Measurements from ENCODE around the gene DLGAP1.
A peak's percentile ranks its signal among the peaks of the same experiment; 100 is the strongest.

The DLGAP1 gene

GRCh38 chr18:3921826-3922225 lies 533.3 kb downstream of the DLGAP1 start:
- DNase-seq: no peak

GRCh38 chr18:3920832-3921231 lies 534.3 kb downstream of the DLGAP1 start:
- no peak for DNase-seq

- no peak for DNase-seq
These were observed 535.6 kb downstream of the DLGAP1 start for GRCh38 chr18:3919396-3920061.

- DNase-seq: no peak
These were observed 539.0 kb downstream of the DLGAP1 start for GRCh38 chr18:3916082-3916481.

GRCh38 chr18:3914833-3915610 lies 540.1 kb downstream of the DLGAP1 start:
- DNase-seq: no peak

DNA sequence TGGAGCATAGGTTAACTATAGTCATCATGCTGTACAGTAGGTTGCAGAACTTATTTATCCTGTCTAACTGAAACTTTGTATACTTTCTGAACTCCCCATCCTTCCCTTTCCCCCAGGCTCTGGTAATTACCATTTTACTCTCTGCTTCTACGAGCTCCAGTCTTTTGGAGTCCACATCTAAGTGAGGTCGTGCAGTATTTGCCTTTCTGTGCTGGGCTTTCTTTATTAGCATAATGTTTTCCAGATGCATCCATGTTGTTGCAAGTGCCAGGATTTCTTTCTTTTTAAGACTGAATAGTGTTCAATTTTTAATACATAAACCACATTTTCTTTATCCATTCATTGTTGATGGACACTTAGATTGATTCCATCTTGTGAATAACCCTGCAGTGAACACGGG lies 541.0 kb downstream of the DLGAP1 start:
- no peak for DNase-seq

GRCh38 chr18:3912705-3913104 lies 542.4 kb downstream of the DLGAP1 start:
- no peak for DNase-seq

- no peak for DNase-seq
These were observed 543.7 kb downstream of the DLGAP1 start for GRCh38 chr18:3911413-3911812.

GRCh38 chr18:3910512-3910911 lies 544.6 kb downstream of the DLGAP1 start:
- DNase-seq: no peak

DNA sequence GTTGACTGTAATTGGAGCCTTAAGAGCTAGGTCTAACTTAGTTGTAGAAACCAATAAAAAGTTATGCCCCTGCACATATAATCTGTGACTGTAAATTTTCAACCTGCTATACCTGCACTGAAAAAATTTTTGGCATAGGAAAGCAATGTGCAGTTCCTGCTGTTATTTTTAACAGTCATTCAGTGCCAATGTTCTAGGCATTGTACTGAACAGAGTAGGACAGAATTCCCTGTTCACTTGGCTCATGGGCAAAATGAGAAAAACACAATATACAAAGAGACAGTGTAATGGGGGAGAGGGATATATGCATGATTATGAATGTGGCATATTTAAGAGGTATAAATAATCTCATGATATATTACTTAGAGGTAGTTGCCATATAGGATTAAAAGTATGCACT lies 547.2 kb downstream of the DLGAP1 start:
- no peak for DNase-seq

- no peak for DNase-seq
These were observed 548.9 kb downstream of the DLGAP1 start for GRCh38 chr18:3906116-3906750.

DNA sequence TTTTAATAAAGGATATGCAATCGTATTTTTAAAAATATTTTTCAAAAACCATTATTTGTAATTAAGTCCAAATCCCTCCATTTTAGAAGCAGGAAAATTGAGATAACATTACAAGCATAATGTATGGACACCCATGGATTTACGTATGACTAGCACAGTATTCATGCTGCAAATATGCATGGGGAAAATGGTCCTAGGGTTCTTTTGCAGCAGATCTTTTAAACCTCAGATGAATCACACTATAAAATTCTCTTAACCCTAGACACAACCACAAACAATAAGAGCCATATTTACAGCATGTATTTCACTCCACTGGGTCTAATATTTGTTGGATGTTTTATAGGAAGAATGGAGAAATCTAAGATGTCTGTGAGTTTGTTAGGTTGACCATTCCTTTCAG lies 551.8 kb downstream of the DLGAP1 start:
- DNase-seq: no peak

DNA sequence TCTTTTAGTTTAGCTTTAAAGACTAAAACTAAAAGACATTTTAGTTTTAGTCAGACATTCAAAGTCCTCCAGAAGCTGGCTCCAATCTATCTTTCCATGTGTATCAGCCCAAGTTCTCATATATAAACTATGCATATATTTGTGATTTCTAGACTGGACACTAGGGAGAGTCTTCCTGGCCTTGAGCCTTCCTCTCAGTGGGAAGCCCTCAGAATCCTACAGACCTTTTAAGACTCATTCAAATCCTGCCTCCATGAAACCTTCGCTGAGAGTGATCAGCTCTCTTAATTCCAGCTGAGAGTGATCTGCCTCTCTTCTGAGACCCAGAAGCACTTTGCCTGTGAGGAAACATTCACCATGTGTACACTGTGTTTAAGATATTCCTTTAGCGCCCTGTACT lies 552.4 kb downstream of the DLGAP1 start:
- DNase-seq: no peak

- no peak for DNase-seq
These were observed 553.3 kb downstream of the DLGAP1 start for GRCh38 chr18:3901811-3902210.

- DNase-seq: no peak
These were observed 554.1 kb downstream of the DLGAP1 start for GRCh38 chr18:3901042-3901441.

GRCh38 chr18:3900327-3900726 lies 554.8 kb downstream of the DLGAP1 start:
- DNase-seq: no peak

DNA sequence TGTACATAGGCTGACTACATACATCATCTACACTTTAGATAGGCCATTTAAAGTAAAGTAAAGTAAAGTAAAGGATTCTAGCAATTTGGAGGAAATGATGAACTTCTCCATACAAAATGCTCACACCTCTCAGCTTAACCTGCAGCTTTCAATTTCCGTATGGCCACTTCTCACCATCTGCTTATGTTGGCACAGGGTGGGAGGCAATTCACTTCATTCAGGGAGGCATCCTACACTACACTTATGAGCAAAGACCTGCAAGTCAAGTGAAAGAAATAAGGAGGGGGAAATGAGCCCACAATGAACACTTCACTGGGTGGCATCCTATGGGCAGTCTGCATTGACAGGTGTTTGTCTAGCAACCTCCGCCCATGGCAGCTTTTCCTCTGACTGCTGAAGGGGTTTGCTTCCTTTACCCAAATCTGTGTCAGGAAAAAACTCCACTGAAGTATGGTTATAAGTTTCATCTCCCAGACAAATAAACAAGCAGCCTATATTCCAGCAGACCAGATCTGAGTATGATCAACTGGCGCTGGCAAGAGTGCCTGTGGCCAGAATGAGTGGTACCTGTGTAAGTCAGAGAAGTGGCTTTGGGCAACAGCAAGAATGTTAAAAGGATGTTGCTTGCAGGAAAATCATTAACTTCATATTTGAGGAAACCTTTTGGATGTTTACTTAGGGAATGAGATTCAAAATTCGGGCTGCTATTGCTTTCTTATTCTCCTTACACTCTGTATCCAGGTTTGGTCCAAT lies 556.1 kb downstream of the DLGAP1 start:
- no peak for DNase-seq

- peak; percentile 4 for DNase-seq
These were observed 563.0 kb downstream of the DLGAP1 start for GRCh38 chr18:3892152-3892551.

DNA sequence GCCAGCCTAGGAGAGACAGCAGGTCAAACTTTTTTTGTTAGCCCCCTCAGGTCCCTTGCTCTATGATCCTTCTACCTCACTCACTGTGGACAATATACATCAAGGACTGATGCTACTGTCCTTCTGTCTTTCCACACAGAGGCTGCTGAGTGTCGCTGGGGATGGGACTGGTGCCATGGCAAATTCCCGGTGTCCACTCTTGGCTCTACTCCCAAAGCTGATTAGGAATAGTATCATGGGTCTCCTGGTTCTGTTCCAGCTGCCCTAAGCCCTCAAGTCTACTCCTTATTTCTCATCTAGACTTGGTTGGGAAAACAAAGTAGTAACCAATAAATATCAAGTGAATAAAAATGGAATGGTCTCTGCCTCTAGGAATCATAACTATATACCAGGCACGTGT lies 563.9 kb downstream of the DLGAP1 start:
- no peak for DNase-seq

GRCh38 chr18:3889803-3890202 lies 565.3 kb downstream of the DLGAP1 start:
- no peak for DNase-seq

- no peak for DNase-seq
These were observed 566.0 kb downstream of the DLGAP1 start for GRCh38 chr18:3889121-3889520.

DNA sequence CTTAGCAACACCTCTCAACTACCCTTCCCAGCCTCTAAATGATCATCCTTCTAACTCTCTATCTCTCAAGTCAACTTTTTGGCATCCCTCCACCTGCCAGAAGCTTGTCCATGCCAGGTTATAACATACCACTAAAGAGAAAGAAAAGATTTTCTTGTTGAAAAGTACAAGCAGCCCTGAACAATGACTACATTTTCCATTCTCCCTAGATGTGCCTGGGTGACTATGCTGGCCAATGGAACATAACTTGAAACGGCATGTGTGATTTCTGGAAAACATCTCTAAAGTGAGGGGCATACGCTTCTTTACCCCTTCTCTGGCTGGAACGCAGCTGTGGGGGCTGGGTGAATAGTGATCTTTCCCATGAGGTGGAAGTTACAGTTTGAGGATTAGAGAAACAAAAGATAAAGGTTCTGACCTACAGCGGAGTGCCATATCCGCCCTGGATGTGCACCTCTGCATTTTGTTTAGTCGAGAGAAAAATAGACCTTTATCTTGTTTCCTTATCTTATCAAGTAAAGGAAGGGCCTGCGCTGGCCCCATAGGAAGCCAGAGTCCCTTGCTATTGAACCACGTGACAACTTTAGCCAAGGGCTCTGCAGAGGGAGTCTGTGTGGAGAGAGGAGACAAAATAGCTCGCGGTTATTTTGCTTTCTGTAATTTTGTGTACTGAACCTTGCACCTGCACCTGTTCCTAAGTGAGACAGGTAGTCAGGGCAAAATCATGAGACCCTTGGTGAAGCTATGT lies 568.4 kb downstream of the DLGAP1 start:
- no peak for DNase-seq
